Sigmoid colon (tissue), 4 donors: ENCODE data around the gene GRIA1.

Source experiments
- CTCF ChIP-seq, 4 experiments: fragments of 450-650 bp in 3 of 4; fragments of 200-600 bp in 1 of 4; IDR thresholded peaks; one replicate each; pipeline ENCODE4 v1.5.1; 2016 to 2019; ENCODE audit warnings: antibody characterized with exemption in 4 of 4, mild to moderate bottlenecking in 3 of 4, moderate library complexity in 2 of 4
- EP300 ChIP-seq, 4 donors: sonication (generic); formaldehyde crosslinking; IDR thresholded peaks; one replicate each; pipeline ENCODE4 v1.6.1; 2017; ENCODE audit warnings: antibody characterized with exemption in 4 of 4
- POLR2A ChIP-seq, 2 donors: fragments of 450-650 bp; IDR thresholded peaks; one replicate each; pipeline ENCODE4 v1.6.1; 2016; ENCODE audit warnings: antibody characterized with exemption in 2 of 2, mild to moderate bottlenecking in 2 of 2, moderate library complexity in 2 of 2

- TF ChIP-seq CTCF (IDR thresholded peaks at IDR 0.05) (no peak), POLR2A (IDR thresholded peaks at IDR 0.05) (no peak), EP300 (IDR thresholded peaks at IDR 0.05) (no peak)
These were observed 61.1 kb downstream of the GRIA1 start for GRCh38 chr5:153551537-153552079.
